ENCODE measurements around the gene CYB5R3.

- no peak for TF ChIP-seq CTCF (IDR thresholded peaks at IDR 0.05; ENCODE audit: insufficient read depth, low read length)
- TF ChIP-seq REST (IDR thresholded peaks at IDR 0.05; ENCODE audit: insufficient replicate concordance, low read depth), result no peak
- TF ChIP-seq GABPA (IDR thresholded peaks at IDR 0.05; ENCODE audit: low read depth), result no peak
- no peak for TF ChIP-seq SPI1 (IDR thresholded peaks at IDR 0.05; ENCODE audit: borderline replicate concordance, low read depth)
Observed at GRCh38 chr22:42622061-42622710, 27.0 kb downstream of the CYB5R3 start.
